ENCODE results near the gene NPY4R. TPM values are rescaled to one million over a fixed set of nuclear protein-coding genes. Genes with fewer than 3 reads are reported as not detected.
"Not testable (repeated sequence)": the region's sequence is repeated elsewhere in the genome, so short reads cannot be mapped to it uniquely, and the experiment has no call there.

NPY4R gene
- total RNA-seq, result not detected in 2 replicates
- polyA plus RNA-seq (2012), result not detected

GRCh38 chr10:46465765-46466164 lies at the start of gene NPY4R:
Gene NPY4R (minus strand): TSS chr10:46465958. CDS start chr10:46462635, 3,323 bp downstream.
- DNase-seq (ENCODE audit: low read depth), result not testable (repeated sequence)

GRCh38 chr10:46515366-46515765 lies 49.6 kb upstream of the NPY4R start:
- no peak for DNase-seq (ENCODE audit: low read depth)

- no peak for DNase-seq (ENCODE audit: low read depth)
Measured at GRCh38 chr10:46514899-46515298, 49.1 kb upstream of the NPY4R start.

- no peak for DNase-seq (ENCODE audit: low read depth)
Measured at GRCh38 chr10:46514431-46514861, 48.7 kb upstream of the NPY4R start.

- not testable (repeated sequence) for DNase-seq (ENCODE audit: low read depth)
Measured at GRCh38 chr10:46513333-46513732, 47.6 kb upstream of the NPY4R start.

GRCh38 chr10:46512725-46513124 lies 47.0 kb upstream of the NPY4R start:
- not testable (repeated sequence) for DNase-seq (ENCODE audit: low read depth)

GRCh38 chr10:46512002-46512401 lies 46.2 kb upstream of the NPY4R start:
- DNase-seq (ENCODE audit: low read depth), result not testable (repeated sequence)

GRCh38 chr10:46499990-46500389 lies 34.2 kb upstream of the NPY4R start:
- not testable (repeated sequence) for DNase-seq (ENCODE audit: low read depth)

- not testable (repeated sequence) for DNase-seq (ENCODE audit: low read depth)
Measured at GRCh38 chr10:46498985-46499703, 33.4 kb upstream of the NPY4R start.

GRCh38 chr10:46497878-46498277 lies 32.1 kb upstream of the NPY4R start:
- DNase-seq (ENCODE audit: low read depth), result not testable (repeated sequence)

- DNase-seq (ENCODE audit: low read depth), result not testable (repeated sequence)
Measured at GRCh38 chr10:46497401-46497800, 31.6 kb upstream of the NPY4R start.

- DNase-seq (ENCODE audit: low read depth), result not testable (repeated sequence)
Measured at GRCh38 chr10:46491364-46492114, 25.8 kb upstream of the NPY4R start.

GRCh38 chr10:46490285-46490684 lies 24.5 kb upstream of the NPY4R start:
- DNase-seq (ENCODE audit: low read depth), result not testable (repeated sequence)

- not testable (repeated sequence) for DNase-seq (ENCODE audit: low read depth)
Measured at GRCh38 chr10:46486459-46486858, 20.7 kb upstream of the NPY4R start.

- DNase-seq (ENCODE audit: low read depth), result not testable (repeated sequence)
Measured at GRCh38 chr10:46474746-46475320, 9.1 kb upstream of the NPY4R start.

GRCh38 chr10:46473758-46474157 lies 8.0 kb upstream of the NPY4R start:
- DNase-seq (ENCODE audit: low read depth), result not testable (repeated sequence)

- DNase-seq (ENCODE audit: low read depth), result not testable (repeated sequence)
Measured at GRCh38 chr10:46470134-46470533, 4.4 kb upstream of the NPY4R start.

- DNase-seq (ENCODE audit: low read depth), result not testable (repeated sequence)
Measured at GRCh38 chr10:46468119-46468809, 2.5 kb upstream of the NPY4R start.

GRCh38 chr10:46463608-46464007 lies 2.1 kb downstream of the NPY4R start:
- DNase-seq (ENCODE audit: low read depth), result not testable (repeated sequence)

GRCh38 chr10:46462276-46462675 lies 3.5 kb downstream of the NPY4R start:
- not testable (repeated sequence) for DNase-seq (ENCODE audit: low read depth)

GRCh38 chr10:46459579-46459978 lies 6.2 kb downstream of the NPY4R start:
- DNase-seq (ENCODE audit: low read depth), result not testable (repeated sequence)
